IMR-90 (cell line): Measurements from ENCODE around the gene DYNLL2. TPM values are rescaled to one million over a fixed set of nuclear protein-coding genes. Genes with fewer than 3 reads are reported as not detected.

ENCODE experiments used
- ATAC-seq: fragments of 200-7000 bp; cut with Tn5 transposase; 2 replicates; pipeline ENCODE4 v1.9.1; 2020; ENCODE audit warnings: low read depth, mild to moderate bottlenecking, moderate library complexity
- BruUV-seq: library from RNA; stranded (reverse); fragments of 400-500 nt; replicated peaks from 2 replicates; lab custom pipeline; 2021; lab: Mats Ljungman, UMichigan
- CTCF ChIA-PET: fragments of 300-600 bp; formaldehyde crosslinking; extraction: SDS; loops from one replicate; lab custom pipeline; 2021; ENCODE audit warnings: antibody characterized with exemption; lab: Yijun Ruan, JAX
- POLR2A ChIA-PET: fragments of 300-600 bp; sonication (Branson Sonifier 250); formaldehyde crosslinking; loops from one replicate; lab custom pipeline; 2022; ENCODE audit warnings: antibody characterized with exemption; ENCODE audit not compliant: unreplicated experiment; lab: Charles Lee
- DNase-seq: peaks from one replicate; pipeline ENCODE4 v3.0.0; 2013
- H2AFZ ChIP-seq: replicated peaks from 2 replicates; pipeline ENCODE3; 2013; ENCODE audit warnings: low read length, mild to moderate bottlenecking; ENCODE audit not compliant: poor library complexity
- H2AK5ac ChIP-seq: 2 replicates; pipeline ENCODE4 v1.6.1; 2013; ENCODE audit warnings: low read depth, low read length, inconsistent platforms
- H2AK9ac ChIP-seq: replicated peaks from 2 replicates; pipeline ENCODE3; 2013; ENCODE audit warnings: mild to moderate bottlenecking, low read depth, low read length, moderate library complexity; ENCODE audit not compliant: poor library complexity
- H2BK120ac ChIP-seq: 2 replicates; pipeline ENCODE4 v1.6.1; 2013; ENCODE audit warnings: low read depth, low read length, inconsistent platforms
- H2BK15ac ChIP-seq: 3 replicates; pipeline ENCODE4 v1.6.1; 2013; ENCODE audit warnings: low read depth, low read length, inconsistent platforms
- H2BK20ac ChIP-seq: 2 replicates; pipeline ENCODE4 v1.6.1; 2013; ENCODE audit warnings: low read depth, mild to moderate bottlenecking, inconsistent platforms, low read length, moderate library complexity
- H2BK5ac ChIP-seq: 2 replicates; pipeline ENCODE4 v1.6.1; 2013; ENCODE audit warnings: mild to moderate bottlenecking, low read depth, low read length, inconsistent platforms; ENCODE audit not compliant: poor library complexity, severe bottlenecking
- H3K14ac ChIP-seq: replicated peaks from 2 replicates; pipeline ENCODE4 v1.6.1; 2013; ENCODE audit warnings: low read depth, low read length, inconsistent platforms
- H3K18ac ChIP-seq: 2 replicates; pipeline ENCODE4 v1.6.1; 2013; ENCODE audit warnings: low read depth, low read length, control low read depth
- H3K23ac ChIP-seq: 2 replicates; pipeline ENCODE4 v1.6.1; 2013; ENCODE audit warnings: low read depth, low read length, inconsistent platforms
- H3K27ac ChIP-seq: 2 replicates; pipeline ENCODE4 v1.5.1; 2013; ENCODE audit warnings: mild to moderate bottlenecking, control low read depth, low read length; ENCODE audit not compliant: insufficient read depth
- H3K27me3 ChIP-seq: 2 replicates; pipeline ENCODE4 v1.6.1; 2013; ENCODE audit warnings: low read length; ENCODE audit not compliant: control insufficient read depth, insufficient read depth
- H3K36me3 ChIP-seq: 2 replicates; pipeline ENCODE4 v1.6.1; 2013; ENCODE audit warnings: low read length, mixed read lengths; ENCODE audit not compliant: control insufficient read depth, insufficient read depth
- H3K4ac ChIP-seq: 2 replicates; pipeline ENCODE4 v1.6.1; 2013; ENCODE audit warnings: low read depth, low read length, inconsistent platforms
- H3K4me1 ChIP-seq: 2 replicates; pipeline ENCODE4 v1.6.1; 2013; ENCODE audit warnings: low read length, mixed read lengths; ENCODE audit not compliant: control insufficient read depth, insufficient read depth
- H3K4me2 ChIP-seq: 2 replicates; pipeline ENCODE4 v1.6.1; 2013; ENCODE audit warnings: low read depth, mild to moderate bottlenecking, control low read depth, low read length, moderate library complexity
- H3K4me3 ChIP-seq: 2 replicates; pipeline ENCODE4 v1.5.1; 2013; ENCODE audit warnings: low read depth, mild to moderate bottlenecking, control low read depth, low read length, moderate library complexity; ENCODE audit not compliant: insufficient read depth
- H3K56ac ChIP-seq: 2 replicates; pipeline ENCODE4 v1.6.1; 2013; ENCODE audit warnings: low read length, inconsistent platforms; ENCODE audit not compliant: insufficient read depth; ENCODE audit errors: extremely low read depth
- H3K79me1 ChIP-seq, 2 experiments: 2 replicates each; pipeline ENCODE4 v1.6.1; 2013; ENCODE audit warnings: low read length in 2 of 2, inconsistent platforms in 1 of 2, low read depth in 1 of 2
- H3K9ac ChIP-seq: 2 replicates; pipeline ENCODE4 v1.6.1; 2013; ENCODE audit warnings: low read depth, low read length, control low read depth
- H3K9me1 ChIP-seq: 2 replicates; pipeline ENCODE4 v1.6.1; 2013; ENCODE audit warnings: low read length, inconsistent platforms; ENCODE audit not compliant: insufficient read depth
- H3K9me3 ChIP-seq: 2 replicates; pipeline ENCODE4 v1.6.1; 2013; ENCODE audit warnings: low read length; ENCODE audit not compliant: control insufficient read depth, insufficient read depth
- H4K20me1 ChIP-seq: 2 replicates; pipeline ENCODE4 v1.6.1; 2013; ENCODE audit warnings: low read length, inconsistent platforms; ENCODE audit not compliant: insufficient read depth
- H4K5ac ChIP-seq: 2 replicates; pipeline ENCODE4 v1.6.1; 2013; ENCODE audit warnings: mild to moderate bottlenecking, low read depth, low read length, control low read depth
- H4K8ac ChIP-seq, 2 experiments: 2 replicates each; pipeline ENCODE4 v1.6.1; 2013; ENCODE audit warnings: low read depth in 2 of 2, low read length in 2 of 2, control low read depth in 1 of 2, inconsistent platforms in 1 of 2
- H4K91ac ChIP-seq: 2 replicates; pipeline ENCODE4 v1.6.1; 2013; ENCODE audit warnings: low read depth, low read length, inconsistent platforms; ENCODE audit not compliant: insufficient read depth
- CHD1 ChIP-seq: IDR thresholded peaks from 2 replicates; pipeline ENCODE4 v1.6.1; 2012; ENCODE audit warnings: low read depth, low read length, improper control_type of control experiment
- CTCF ChIP-seq: conservative IDR thresholded peaks from 2 replicates; pipeline ENCODE4 v1.5.1; 2012; ENCODE audit warnings: mild to moderate bottlenecking, low read depth, low read length, improper control_type of control experiment
- ELK1 ChIP-seq: fragments of 150-350 bp; IDR thresholded peaks from 2 replicates; pipeline ENCODE4 v1.6.1; 2016; ENCODE audit warnings: low read depth, mild to moderate bottlenecking, low read length, moderate library complexity, borderline replicate concordance
- FOS ChIP-seq: fragments of 150-350 bp; IDR thresholded peaks from 2 replicates; pipeline ENCODE4 v1.6.1; 2016; ENCODE audit warnings: low read depth, low read length
- MAFK ChIP-seq: IDR thresholded peaks from 2 replicates; pipeline ENCODE4 v1.6.1; 2012; ENCODE audit warnings: low read depth, low read length, improper control_type of control experiment
- MXI1 ChIP-seq: IDR thresholded peaks from 2 replicates; pipeline ENCODE4 v1.6.1; 2012; ENCODE audit warnings: low read depth, mild to moderate bottlenecking, low read length, moderate library complexity, borderline replicate concordance
- NFE2L2 ChIP-seq: fragments of 150-350 bp; IDR thresholded peaks from 2 replicates; pipeline ENCODE4 v1.6.1; 2016; ENCODE audit warnings: low read depth, mild to moderate bottlenecking, low read length
- POLR2A ChIP-seq: IDR thresholded peaks from 2 replicates; pipeline ENCODE4 v1.6.1; 2012; ENCODE audit warnings: mild to moderate bottlenecking, low read depth, low read length
- RFX5 ChIP-seq: IDR thresholded peaks from 2 replicates; pipeline ENCODE4 v1.8.0; 2012; ENCODE audit warnings: low read depth, mild to moderate bottlenecking, low read length, moderate library complexity
- SMC3 ChIP-seq: fragments of 150-350 bp; IDR thresholded peaks from 2 replicates; pipeline ENCODE4 v1.6.1; 2016; ENCODE audit warnings: low read depth, mild to moderate bottlenecking, antibody characterized with exemption, low read length, moderate library complexity
- WGBS, 2 experiments: methylation state at CpG; one replicate each; pipeline versions ENCODE4 v1.1.5 to v1.1.7; 2013; ENCODE audit warnings: missing lambda C conversion rate in 2 of 2; ENCODE audit not compliant: insufficient read length in 1 of 2; ENCODE audit errors: extremely low coverage in 2 of 2; 5-methylcytosine and 5-hydroxymethylcytosine counted together
- dilution Hi-C: fragments of 300-500 bp; cut with HindIII; formaldehyde crosslinking; loops from one replicate; pipeline ENCODE4 v1.14.3; 2018; ENCODE audit warnings: low sequenced_read_pairs; ENCODE audit not compliant: unreplicated experiment
- in situ Hi-C: fragments of 300-500 bp; cut with MboI; formaldehyde crosslinking; loops from 3 replicates; pipeline ENCODE4 v1.14.3; 2019; ENCODE audit warnings: low sequenced_read_pairs, inconsistent platforms, mixed read lengths
- intact Hi-C: fragments of 100-400 bp; cut with micrococcal nuclease; formaldehyde crosslinking; loops from 2 replicates; pipeline ENCODE4 v1.10.0; 2022
- polyA plus RNA-seq, 3 experiments: library from polyadenylated mRNA; depleted of rRNA; stranded (reverse); fragments of >200 nt; gene quantifications; 2 replicates each; pipeline ENCODE4 v1.2.3, GENCODE V29; 2012; ENCODE audit warnings: low replicate concordance in 1 of 3
- total RNA-seq: library from RNA; depleted of rRNA; stranded (reverse); fragments of >200 nt; gene quantifications from 2 replicates; pipeline ENCODE4 v1.2.3, GENCODE V29; 2012
- TF ChIP-seq, protein P1 (sequence below): fragments of 150-350 bp; IDR thresholded peaks from 2 replicates; pipeline ENCODE4 v1.6.1; 2017; ENCODE audit warnings: mild to moderate bottlenecking, antibody characterized with exemption, low read length, low read depth

DYNLL2 gene
- total and polyA plus RNA-seq, 2 of the 4 experiments (the other 2 are of a cell fraction), result 9.1 to 14.2 TPM

- no TSS peak for BruUV-seq
- no peak overlapping the region for H3K27ac ChIP-seq
- no peak overlapping the region for H3K9ac ChIP-seq
- no peak overlapping the region for H2AK5ac ChIP-seq
- H4K20me1 ChIP-seq, result no peaks in the 10 kb centered on the region
- no peak for TF ChIP-seq CTCF
- no peak for TF ChIP-seq CHD1
- TF ChIP-seq ELK1, result no peak
- no peak for TF ChIP-seq MAFK
- TF ChIP-seq FOS, result no peak
- TF ChIP-seq, protein P1, sequence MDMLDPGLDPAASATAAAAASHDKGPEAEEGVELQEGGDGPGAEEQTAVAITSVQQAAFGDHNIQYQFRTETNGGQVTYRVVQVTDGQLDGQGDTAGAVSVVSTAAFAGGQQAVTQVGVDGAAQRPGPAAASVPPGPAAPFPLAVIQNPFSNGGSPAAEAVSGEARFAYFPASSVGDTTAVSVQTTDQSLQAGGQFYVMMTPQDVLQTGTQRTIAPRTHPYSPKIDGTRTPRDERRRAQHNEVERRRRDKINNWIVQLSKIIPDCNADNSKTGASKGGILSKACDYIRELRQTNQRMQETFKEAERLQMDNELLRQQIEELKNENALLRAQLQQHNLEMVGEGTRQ, result no peak
- TF ChIP-seq SMC3, result no peak
- TF ChIP-seq RFX5, result no peak
- no peak for TF ChIP-seq POLR2A
- TF ChIP-seq MXI1, result no peak
- TF ChIP-seq NFE2L2, result no peak
- no peak overlapping the region for H3K18ac ChIP-seq
- H3K9me1 ChIP-seq, result peaks cover 3% of the 10 kb centered on the region; the same call in 1 of the 2 replicates
- no peaks in the 10 kb centered on the region for H3K79me1 ChIP-seq
- H3K14ac ChIP-seq, result no peak overlapping the region
- H4K5ac ChIP-seq, result no peak overlapping the region
- peaks cover 11% of the 10 kb centered on the region for H3K27me3 ChIP-seq
- no peak for ATAC-seq
- no peak overlapping the region for H3K4me3 ChIP-seq
- intact Hi-C loops (loop anchor here (2.0 to 10.0 kb wide), 2 partner anchors 21 to 445 kb away; no protein-coding TSS in a partner anchor), in situ Hi-C loops (loop anchor here (10.0 to 25.0 kb wide), 3 partner anchors 115 to 1007 kb away; partner anchors contain the start of gene SRSF1), dilution Hi-C loops (no loop called here)
- H2BK5ac ChIP-seq, result no peak overlapping the region
- H3K4me1 ChIP-seq, result no peaks in the 10 kb centered on the region
- H2AFZ ChIP-seq, result no peak overlapping the region
- H4K91ac ChIP-seq, result no peak overlapping the region
- no peak overlapping the region for H2BK15ac ChIP-seq
- H2BK120ac ChIP-seq, result no peak overlapping the region
- H3K23ac ChIP-seq, result no peak overlapping the region
- no peak overlapping the region for H4K8ac ChIP-seq
- H3K9me3 ChIP-seq, result no peaks in the 10 kb centered on the region
- H3K4me2 ChIP-seq, result no peak overlapping the region
- H2AK9ac ChIP-seq, result no peak overlapping the region
- H3K56ac ChIP-seq, result no peak overlapping the region
- no peaks in the 10 kb centered on the region for H3K36me3 ChIP-seq
- WGBS, 2 experiments, result 66% methylated on average over 3 of the region's 3 CpGs; no CpG with 5 or more reads in 1 of the 2 experiments
- CTCF ChIA-PET, result no interaction called here
- no peak for DNase-seq
- no peak overlapping the region for H3K4ac ChIP-seq
- POLR2A ChIA-PET, result no interaction called here
- no peak overlapping the region for H2BK20ac ChIP-seq
These were observed 36.3 kb downstream of the DYNLL2 start for GRCh38 chr17:58119491-58119890.
